Panc1 (cell line): ENCODE measurements around the gene GPR148.

ENCODE experiments used
- CTCF ChIP-seq: fragments of 450-650 bp; IDR thresholded peaks from 2 replicates; pipeline ENCODE4 v1.5.1; 2017; ENCODE audit warnings: mild to moderate bottlenecking
- POLR2AphosphoS5 ChIP-seq: IDR thresholded peaks from 2 replicates; pipeline ENCODE4 v1.6.1; 2012; ENCODE audit warnings: mild to moderate bottlenecking, low read depth, low read length, moderate library complexity
- REST ChIP-seq, 2 experiments: IDR thresholded peaks; 2 replicates each; pipeline ENCODE4 v1.6.1; 2011 to 2012; ENCODE audit warnings: low read depth in 2 of 2, control low read depth in 1 of 2, low read length in 1 of 2, mild to moderate bottlenecking in 1 of 2, moderate library complexity in 1 of 2; ENCODE audit not compliant: insufficient read depth in 1 of 2

GRCh38 chr2:130720036-130720435, 8.8 kb upstream of the GPR148 start:
- TF ChIP-seq CTCF (no peak), POLR2AphosphoS5 (no peak), REST (IDR thresholded peaks at IDR 0.05; ENCODE audit: insufficient read depth in 1 of 2, low read depth in 2 of 2, low read length in 1 of 2) (no peak)
